GM18507 (cell line): Measurements from ENCODE around the gene GRID1.
"Not testable (repeated sequence)": the region's sequence is repeated elsewhere in the genome, so short reads cannot be mapped to it uniquely, and the experiment has no call there.

Experiments used
- DNase-seq: peaks from one replicate; pipeline ENCODE4 v3.0.0; 2011; ENCODE audit warnings: low read depth; ENCODE audit not compliant: insufficient read length; ENCODE audit errors: extremely low spot score
- FAIRE-seq: peaks from 2 replicates; lab custom pipeline; 2011; peaks lifted over from hg19 to GRCh38; lab: Jason Lieb, UNC

Gene GRID1

DNA sequence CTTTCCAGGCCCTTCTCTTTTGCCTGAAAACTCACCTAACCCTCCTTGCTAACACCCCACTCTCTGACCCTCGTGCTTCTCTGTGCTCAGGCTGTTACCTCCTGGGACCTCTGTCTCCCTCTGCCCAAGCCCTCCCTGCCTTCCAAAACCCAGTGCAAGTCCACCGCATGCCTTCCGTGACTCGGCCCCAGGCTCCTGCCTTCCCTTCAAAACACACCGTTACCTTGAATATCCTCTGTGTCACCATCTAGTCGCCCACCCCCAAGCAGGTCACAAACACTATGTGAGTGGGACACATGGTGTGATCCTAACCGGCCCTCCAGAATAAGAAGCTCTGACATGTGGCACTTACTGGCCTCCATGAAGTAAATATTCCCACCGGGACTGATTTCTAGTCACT, 176.7 kb downstream of the GRID1 start:
- DNase-seq (no peak), FAIRE-seq (no peak)

DNA sequence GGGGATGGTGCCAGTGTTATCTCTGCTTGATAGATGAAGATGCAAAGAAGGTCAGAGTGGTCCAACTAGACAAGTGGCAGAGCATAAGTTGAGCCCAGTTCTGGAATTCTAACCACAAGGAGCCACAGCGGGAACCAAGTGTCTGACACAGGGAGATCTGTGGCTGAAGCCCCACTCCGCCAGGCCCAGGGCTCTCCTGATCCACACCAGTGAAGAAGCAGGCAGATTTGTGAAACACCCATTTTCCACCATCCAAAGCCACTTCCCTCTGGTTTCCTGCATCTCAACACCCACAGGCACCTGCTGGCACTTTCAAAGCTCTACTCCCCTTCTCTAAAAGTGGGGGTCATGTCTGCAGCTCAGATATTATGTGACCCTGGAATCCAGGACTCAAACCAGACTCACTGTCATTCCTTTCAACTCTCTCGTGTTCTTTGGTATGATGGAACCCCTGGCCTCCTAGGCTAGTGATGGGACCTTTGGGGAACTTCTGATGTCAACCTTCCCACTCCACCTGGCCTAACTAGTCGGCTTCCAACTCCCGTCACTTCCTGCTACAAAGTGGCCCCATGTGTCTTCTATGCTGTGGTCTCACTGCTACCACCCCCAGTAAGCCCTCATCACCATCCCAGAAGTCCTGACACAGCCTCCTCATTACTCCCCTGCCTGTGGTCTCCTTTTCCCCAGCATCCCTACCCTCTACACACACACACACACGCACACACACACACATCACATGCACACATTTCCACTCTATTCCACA, 177.6 kb downstream of the GRID1 start:
- no peak for FAIRE-seq
- DNase-seq: no peak

DNA sequence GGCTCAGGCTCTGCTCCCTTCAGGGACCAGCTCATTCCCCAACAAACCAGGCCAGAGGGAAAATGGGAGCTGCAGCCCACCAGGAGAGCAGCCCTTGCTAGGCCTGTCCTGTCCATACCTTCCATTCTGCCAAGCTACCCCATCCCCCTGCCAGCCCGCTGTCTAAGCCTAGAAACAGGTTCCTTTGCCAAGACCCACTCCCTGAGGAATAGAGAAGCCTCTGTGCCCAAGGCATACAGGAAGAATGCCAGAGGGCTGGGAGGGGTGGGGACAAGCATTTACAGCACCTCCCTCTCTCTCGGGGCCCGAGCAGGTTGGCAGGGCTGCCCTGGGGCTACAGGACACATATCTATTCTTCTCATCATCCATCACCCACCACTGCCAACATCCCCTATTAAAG, 178.3 kb downstream of the GRID1 start:
- no peak for FAIRE-seq
- DNase-seq: no peak

DNA sequence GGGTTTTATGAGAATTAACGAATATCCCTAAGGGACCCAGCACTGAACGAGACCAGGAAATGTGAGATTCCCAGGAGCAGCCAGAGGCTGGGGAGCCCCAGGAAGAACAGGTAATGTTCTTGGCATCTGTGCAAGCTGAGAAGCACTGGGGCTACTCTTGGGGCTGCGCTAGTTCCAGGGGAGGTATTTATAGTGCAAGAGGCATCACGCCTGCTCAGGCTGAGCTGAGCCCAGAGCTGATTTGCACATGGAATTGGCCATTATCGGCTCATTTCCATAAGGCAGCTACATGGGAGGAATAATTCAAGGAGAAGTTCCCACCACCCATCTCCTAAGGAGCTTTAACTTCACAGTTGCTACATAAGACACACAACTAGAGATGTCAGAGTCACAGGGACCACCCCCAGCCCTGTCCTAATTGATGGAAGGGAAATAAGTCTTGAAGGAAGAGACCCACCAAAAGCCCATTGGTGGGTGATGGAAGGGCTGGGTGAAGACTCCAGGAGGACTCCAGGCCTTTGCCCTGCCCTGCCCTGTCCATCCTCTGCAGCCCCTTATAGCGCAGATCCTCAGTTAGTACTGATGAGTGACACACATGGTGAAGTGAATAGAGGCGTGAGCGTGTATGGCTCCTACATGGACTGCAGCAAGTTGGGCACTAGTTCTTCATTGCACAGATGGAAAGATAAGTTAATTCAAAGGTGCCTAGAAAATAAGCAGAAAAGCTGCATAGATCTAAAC, 178.9 kb downstream of the GRID1 start:
- no peak for FAIRE-seq
- no peak for DNase-seq

DNA sequence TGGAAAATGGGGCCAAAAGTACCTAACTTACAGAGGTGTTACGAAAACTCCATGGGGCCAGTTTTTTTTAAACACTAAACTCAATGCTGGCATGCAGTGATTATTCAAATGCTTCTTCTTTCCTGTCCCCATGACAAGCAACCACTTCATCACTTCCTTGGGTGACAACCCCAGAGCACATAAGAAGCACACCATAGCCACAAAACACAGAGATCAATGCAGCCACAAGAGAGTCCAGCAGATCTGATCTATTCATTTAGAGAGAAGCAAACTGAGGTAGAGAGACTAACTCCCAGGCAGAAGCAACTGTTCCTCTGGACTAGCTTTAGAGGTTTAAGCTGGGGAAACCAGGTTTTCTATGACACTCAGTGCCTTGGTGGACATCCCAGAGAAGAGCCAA, 180.0 kb downstream of the GRID1 start:
- DNase-seq (no peak), FAIRE-seq (no peak)

DNA sequence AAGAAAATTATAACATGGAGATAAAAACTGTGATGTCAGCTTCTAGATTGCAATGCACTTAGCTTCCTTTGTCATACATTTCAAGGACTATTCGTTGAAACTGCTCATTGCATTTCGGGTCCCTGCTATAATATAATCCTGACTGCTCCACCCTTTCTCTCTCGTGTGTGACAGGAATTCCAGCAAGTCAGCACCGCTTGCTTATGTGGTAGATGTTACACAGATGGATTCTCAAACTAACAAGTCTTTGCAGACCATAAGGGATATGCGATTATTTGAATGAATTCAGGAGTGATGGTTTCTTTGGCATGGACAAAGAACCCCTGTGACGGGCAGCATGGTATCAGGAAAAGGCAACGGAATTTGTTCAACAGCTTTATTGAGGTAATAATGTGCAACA, 184.0 kb downstream of the GRID1 start:
- no peak for DNase-seq
- FAIRE-seq: no peak

DNA sequence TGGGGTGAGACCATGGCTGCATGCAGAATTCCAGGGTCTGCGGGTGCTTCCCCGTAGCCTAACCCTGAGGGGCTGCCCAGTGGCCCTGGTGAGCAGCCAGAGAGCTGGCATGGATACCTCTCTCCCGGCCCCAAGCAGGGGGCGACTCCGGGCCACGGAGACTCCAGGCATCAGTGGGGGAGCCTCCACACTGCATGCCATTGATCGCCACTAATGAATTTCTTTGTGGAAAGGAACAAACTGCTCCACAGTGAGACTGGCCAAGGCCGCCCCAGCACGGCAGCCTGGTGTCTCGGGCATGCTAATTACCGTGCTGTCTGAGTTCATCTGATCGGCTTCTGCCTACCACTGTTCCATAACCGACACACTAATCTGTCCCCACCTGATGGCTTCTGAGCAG, 184.4 kb downstream of the GRID1 start:
- DNase-seq (no peak), FAIRE-seq (no peak)

DNA sequence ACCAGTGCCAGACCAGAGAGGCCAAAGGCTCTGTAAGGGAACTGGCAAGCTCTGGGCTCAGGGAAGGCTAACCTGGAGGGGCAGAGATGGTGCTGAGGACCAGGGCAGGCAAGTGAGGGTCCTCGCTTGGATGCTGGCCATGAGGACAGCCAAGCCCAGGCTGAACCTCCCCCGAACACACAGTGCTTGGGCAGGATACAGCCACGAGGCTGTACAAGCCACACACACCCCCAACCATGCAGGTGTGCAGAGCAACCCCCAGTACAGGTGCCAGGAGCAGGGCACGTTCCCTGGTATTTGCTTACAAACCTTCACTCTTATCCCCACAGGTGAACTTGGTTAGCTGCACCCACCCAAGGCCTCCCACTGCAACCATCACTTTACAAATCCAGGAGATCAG, 185.7 kb downstream of the GRID1 start:
- FAIRE-seq (no peak), DNase-seq (no peak)

DNA sequence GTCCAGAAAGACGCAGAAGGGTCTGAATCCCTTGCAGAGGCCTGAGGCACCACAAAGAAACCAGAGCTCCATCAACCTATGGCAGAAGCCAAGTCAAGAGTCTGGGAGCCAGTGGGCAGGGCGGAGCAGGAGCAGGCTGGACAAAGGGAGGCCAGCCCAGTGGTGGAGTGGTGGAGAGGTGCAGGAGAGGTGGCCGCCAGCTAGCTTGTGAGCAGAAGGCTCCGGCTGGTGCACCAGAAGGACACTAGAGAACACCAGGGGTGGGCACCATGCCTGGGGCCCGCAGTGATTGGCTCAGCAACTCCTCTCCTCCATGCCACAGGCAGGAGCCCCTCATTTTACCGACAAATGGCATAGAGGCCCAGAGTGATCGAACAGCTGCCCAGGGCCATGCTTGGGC, 186.6 kb downstream of the GRID1 start:
- FAIRE-seq (no peak), DNase-seq (no peak)

DNA sequence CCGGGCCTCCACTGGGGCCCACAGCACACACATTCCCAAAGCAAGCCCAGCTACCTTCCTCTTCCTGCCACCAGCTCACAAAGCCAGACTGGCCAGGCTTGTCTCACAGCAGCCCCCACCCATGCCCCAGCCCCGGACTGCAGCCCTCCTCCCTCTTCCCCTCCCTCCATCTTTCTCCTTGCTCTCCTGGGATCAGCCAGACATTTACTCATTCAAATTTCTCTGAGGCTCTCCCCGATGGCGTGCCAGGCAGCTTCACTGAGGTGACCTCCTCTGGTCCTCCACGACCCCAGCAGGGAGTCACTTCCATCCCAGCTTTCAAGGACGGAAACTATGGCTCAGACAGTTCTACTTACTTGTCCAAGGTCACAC, 187.5 kb downstream of the GRID1 start:
- DNase-seq: no peak
- FAIRE-seq: no peak

DNA sequence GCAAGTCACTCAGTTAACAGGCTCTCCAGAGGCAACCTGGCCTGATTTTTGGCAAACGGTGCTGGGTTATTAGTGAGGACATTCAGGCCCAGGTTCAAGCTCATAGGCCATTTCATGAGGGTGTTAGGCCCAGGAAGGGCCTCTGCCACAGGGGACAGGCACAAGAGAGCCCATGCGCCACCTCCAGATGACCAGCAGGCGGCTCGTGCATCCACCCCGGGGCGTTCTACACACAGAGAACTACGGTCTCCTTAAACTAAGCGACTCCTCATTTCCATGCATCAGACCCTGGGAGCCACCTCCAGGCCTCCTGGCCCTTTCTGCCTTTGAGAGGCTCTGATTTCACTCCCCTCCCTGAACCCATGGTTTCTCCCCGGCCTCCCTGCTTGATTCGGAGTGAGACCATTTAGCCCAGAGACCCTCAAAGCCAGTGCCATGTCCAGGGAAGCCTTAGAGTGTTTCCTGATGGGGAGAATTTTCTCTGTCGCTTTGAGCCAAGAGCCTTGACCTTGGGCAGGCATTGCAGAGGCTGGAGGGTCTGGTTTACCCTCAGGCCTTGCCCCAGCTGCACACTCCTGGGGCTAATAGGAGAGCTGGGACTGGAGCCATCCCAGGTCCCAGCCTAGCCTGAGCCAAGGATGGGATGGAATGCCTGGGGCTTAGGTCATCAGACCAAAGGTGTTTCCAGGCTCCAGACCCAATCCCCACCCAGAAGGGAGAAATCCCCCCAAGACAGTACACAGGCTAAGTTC, 188.0 kb downstream of the GRID1 start:
- FAIRE-seq (no peak), DNase-seq (peak; percentile 7)

DNA sequence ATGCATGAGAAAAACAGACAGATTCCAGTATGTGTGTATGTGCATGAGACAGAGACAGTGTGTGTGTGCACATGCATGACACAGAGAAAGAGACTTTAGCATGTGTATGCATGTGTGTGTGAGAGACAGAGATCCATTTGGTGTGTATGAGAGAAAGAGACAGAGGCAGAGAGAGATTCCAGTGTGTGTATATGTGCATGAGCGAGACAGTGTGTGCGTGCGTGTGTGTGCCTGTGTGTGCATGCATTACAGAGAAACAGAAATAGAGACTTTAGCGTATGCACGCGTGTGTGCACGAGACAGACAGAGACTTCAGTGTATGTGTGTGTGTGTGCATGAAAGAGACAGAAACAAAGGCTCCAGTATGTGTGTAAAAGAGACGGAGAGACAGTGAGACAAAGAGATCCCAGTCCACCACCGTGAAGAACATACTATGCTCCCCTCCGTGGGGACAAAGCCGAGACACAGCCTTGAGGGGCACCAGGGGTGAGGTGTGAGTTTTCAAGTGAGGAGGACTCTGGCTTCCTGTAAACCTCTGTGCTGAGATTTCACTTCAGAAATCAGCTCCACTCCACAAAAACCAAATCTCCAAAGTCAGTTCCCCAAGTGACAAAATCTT, 188.9 kb downstream of the GRID1 start:
- DNase-seq (no peak), FAIRE-seq (no peak)

DNA sequence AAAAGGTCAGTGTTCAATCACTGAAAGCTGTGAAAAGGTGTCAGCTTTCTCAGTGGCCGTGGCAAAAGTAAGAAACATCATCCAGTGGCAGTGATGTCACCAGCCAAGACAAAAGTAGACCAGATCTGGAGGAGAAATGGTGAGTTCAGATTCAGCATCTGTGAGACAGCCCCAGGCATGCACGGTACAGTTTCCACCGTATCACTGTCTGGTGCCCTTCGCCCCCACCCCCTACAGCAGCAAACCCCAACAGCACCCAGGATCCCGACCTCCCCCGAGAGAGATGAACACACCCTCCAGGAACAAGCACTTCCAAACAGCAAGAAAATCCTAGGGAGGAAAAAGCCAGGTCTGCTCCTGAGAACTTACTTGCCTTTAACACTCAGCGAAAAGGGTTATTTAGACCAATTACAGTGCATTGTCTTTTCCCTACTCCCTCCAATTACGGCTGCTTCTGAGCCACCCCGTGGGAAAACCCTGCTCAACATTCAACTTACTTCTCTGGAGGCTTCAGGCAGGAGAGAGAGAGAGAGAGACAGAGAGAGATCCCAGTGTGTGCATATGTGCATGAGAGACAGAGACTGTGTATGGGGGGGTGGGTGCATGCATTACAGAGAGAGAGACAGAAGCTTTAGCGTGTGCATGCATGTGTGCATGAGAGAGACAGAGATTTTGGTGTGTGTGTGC, 189.6 kb downstream of the GRID1 start:
- FAIRE-seq: no peak
- no peak for DNase-seq

DNA sequence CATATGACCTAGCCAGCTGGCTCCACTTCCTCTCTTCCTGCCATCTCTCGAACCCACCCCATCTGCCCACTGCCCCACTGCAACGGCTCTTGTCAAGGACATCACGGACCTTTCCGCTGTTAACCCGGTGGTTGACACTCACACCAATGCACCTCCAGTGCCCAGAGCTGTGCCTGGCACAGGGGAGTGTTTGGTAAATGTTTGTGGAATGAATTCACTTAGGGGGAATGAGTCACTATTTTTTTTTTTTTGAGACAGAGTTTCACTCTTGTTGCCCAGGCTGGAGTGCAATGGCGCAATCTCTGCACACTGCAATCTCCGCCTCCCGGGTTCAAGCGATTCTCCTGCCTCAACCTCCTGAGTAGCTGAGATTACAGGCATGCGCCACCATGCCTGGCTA, 191.1 kb downstream of the GRID1 start:
- DNase-seq, FAIRE-seq: not testable (repeated sequence)

DNA sequence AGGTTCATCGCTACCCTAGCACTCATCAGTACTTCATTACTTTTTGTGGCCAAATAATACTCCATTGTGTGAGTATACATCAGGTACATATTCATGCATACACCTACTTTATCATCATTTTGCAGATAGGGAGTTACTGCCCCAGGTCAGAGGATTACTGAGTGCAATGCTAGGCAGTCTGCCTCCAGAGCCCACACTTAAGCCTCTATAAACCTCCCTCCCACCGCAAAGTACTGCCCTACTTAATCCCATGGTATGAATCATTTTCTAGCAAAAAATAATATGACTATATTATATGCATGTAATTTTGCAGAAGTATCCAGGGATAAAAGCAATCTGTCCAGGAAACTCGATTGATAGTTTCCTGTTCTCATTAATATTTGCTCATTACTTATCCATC, 194.3 kb downstream of the GRID1 start:
- FAIRE-seq (no peak), DNase-seq (no peak)

DNA sequence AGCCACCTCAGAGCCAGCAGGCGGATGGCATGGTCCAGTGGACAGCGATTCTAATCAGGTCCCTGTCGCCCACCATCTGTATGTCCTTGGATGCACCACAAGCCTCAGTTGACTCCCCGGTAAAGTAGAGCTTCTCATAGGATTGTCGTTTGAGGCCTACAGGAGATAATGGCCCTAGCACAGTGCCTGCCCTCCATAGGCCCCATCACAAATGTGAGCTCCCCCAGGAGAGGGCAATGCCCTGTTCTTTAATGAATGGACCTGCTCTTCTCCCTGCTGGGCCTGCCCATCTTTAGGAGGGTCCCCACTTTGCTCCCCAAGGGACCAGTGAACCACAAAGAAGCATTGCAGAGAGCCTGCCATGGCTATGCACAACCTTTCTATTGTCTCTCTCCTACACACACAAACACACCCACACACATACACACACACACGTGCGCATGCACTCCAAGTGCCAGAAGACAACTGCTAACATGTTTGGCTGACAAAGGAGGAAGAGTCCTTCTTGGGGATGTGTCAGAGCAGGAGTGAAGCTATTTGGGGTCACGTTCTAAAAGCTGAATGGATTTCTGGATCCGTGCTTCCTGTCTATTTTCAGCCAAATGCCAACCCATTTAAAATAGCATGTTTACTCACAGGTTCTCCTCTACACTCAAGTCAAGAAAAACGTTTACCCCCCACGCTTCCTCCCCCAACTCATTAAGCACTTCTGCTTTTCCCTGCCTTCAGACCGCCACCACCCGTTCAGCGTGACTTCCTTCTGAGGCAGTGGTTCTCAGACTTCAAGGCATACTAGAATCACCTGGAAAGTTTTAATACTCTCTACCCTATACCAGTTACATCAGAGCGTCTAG, 196.1 kb downstream of the GRID1 start:
- DNase-seq (no peak), FAIRE-seq (no peak)

DNA sequence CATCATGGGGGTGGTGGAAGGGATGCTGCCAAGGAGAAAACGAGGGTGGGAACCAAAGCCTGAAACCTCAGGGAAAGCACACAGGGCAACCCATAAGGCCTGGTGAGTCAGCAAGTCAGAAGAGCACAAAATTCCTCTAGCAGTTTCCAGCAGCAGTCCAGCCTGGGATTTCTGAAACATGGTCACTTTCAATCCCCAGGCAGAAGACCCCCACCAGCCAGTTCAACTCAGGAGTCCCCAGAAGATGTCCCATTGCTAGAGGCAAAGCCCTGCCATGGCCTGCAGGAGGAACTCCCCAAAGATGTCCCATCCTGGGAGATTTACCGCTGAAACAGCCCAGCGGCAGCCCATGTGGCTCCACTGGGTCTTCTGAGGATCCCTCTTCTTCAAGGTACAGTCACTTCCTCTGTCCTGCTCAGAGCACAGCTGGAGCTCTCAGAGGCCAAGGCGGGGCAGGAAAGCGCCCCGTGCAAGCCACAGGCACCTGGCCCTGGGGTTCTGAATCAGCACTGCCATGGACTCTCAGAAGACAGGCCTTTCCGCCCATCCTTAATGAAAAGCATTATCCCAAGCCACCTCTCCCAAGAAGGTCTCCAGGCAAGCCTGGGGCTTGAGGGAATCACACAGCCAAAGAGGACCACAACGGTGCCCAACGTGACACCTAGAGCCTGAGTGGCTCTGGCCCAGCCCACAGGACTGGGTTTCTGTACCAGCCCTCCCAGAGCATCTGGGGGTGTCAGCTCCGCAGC, 196.9 kb downstream of the GRID1 start:
- DNase-seq: no peak
- FAIRE-seq: no peak

DNA sequence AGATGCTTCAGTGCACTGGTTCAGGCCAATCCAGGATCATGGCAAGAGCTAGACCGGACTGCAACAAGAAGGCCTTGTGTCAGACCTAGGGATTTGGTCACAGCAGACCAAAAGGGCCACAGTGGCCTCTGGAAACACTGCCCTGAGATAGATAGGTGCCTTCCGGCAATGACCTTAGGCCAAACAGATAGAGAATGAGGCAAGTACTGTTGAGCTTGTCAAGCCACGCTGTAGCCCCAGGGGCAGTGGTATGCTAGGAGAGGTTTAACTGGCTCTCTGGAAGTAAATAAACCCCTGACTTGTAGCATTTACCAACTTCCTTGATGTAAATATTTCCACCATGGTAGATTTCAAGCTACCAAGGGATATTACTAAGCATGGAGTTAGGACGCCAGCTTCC, 197.5 kb downstream of the GRID1 start:
- FAIRE-seq: no peak
- no peak for DNase-seq
